ENCODE measurements around the gene CRABP2. TPM values are rescaled to one million over a fixed set of nuclear protein-coding genes. Genes with fewer than 3 reads are reported as not detected.

The CRABP2 gene
- total and polyA plus RNA-seq, 2 donors (not counting 3 experiments of a cell fraction or from before 2014, with no cell fraction given), result 0.32 to 1.0 TPM

GRCh38 chr1:156693848-156694689 is 11.3 kb downstream of the CRABP2 start:
- DNase-seq (ENCODE audit: low read depth, low spot score) (no peak), FAIRE-seq (no peak)
- ChIA-PET CTCF (interaction anchor here (1.3 to 16.7 kb wide), 4 partner anchors 10 to 32 kb away, joined by 3 to 453 read pairs (median 9); partner anchors contain the start of gene CRABP2), POLR2A (no interaction called here)
- Histone ChIP-seq H3K27me3 (ENCODE audit: control insufficient read depth in 2 of 2, insufficient read depth in 2 of 2, low read length in 2 of 2) (peaks cover 12 to 20% of the 10 kb centered on the region in 2 experiments), H3K4me3 (replicated peaks in 1 of 3; ENCODE audit: insufficient read depth in 1 of 3, low read depth in 1 of 3, low read length in 3 of 3) (no peak overlapping the region), H3K36me3 (ENCODE audit: control insufficient read depth in 2 of 2, extremely low read depth in 1 of 2, insufficient read depth in 2 of 2, low read length in 2 of 2) (no peaks in the 10 kb centered on the region), H3K9me1 (replicated peaks; ENCODE audit: control insufficient read depth, extremely low read depth, insufficient read depth, low read length) (no peaks in the 10 kb centered on the region), H3K9me3 (replicated peaks; ENCODE audit: control insufficient read depth, insufficient read depth, low read length) (no peaks in the 10 kb centered on the region), H3K79me2 (ENCODE audit: control insufficient read depth, insufficient read depth, low read length) (no peaks in the 10 kb centered on the region), H3K9ac (replicated peaks; ENCODE audit: extremely low read depth, insufficient read depth, low read length) (no peak overlapping the region), H4K20me1 (replicated peaks; ENCODE audit: control insufficient read depth, extremely low read depth, insufficient read depth, low read length) (no peaks in the 10 kb centered on the region), H3K27ac (ENCODE audit: insufficient read depth, low read depth, low read length) (no peak overlapping the region), H2AFZ (ENCODE audit: low read depth, low read length) (no peak overlapping the region), H3K4me2 (ENCODE audit: insufficient read depth, low read length) (no peak overlapping the region), H3K4me1 (ENCODE audit: control insufficient read depth, extremely low read depth, insufficient read depth, low read length) (no peaks in the 10 kb centered on the region)
- BruUV-seq (replicated peaks), result no TSS peak
- TF ChIP-seq, protein P1, sequence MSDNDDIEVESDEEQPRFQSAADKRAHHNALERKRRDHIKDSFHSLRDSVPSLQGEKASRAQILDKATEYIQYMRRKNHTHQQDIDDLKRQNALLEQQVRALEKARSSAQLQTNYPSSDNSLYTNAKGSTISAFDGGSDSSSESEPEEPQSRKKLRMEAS (IDR thresholded peaks at IDR 0.05; ENCODE audit: insufficient read depth, insufficient read length), result no peak
- no peak for TF ChIP-seq MYC (IDR thresholded peaks at IDR 0.05; ENCODE audit: low read depth, low read length)
- TF ChIP-seq FOS (IDR thresholded peaks at IDR 0.05; ENCODE audit: borderline replicate concordance, insufficient read depth, low read length), result no peak
- TF ChIP-seq EZH2 (IDR thresholded peaks at IDR 0.05; ENCODE audit: borderline replicate concordance, low read depth, low read length, severe bottlenecking), result no peak
- no peak for TF ChIP-seq GATA2 (IDR thresholded peaks at IDR 0.05; ENCODE audit: insufficient read depth, insufficient read length, low read depth, low read length)
- no peak for TF ChIP-seq POLR2A (IDR thresholded peaks at IDR 0.05; ENCODE audit: low read depth, low read length)
- TF ChIP-seq POLR2AphosphoS5 (IDR thresholded peaks at IDR 0.05; ENCODE audit: insufficient read depth, low read depth, low read length), result no peak
- TF ChIP-seq JUN (IDR thresholded peaks at IDR 0.05; ENCODE audit: borderline replicate concordance, insufficient read depth, insufficient read length, low read depth), result no peak
- no peak for TF ChIP-seq CTCF (IDR thresholded peaks at IDR 0.05; ENCODE audit: extremely low read depth in 1 of 2, insufficient read depth in 1 of 2, low read depth in 1 of 2, low read length in 2 of 2)
- intact Hi-C loops (cut with micrococcal nuclease), result no loop called here
- dilution Hi-C loops (cut with MboI; ENCODE audit: extremely low pct_ligation_motif_present, low sequenced_read_pairs), result no loop called here

All from endothelial cell of umbilical vein (primary cell).